NOMO-1 treated with dmso at 0.1 percent for 144 hours (cell line): ENCODE results near the gene MAGEB3.

Source experiments
- DNase-seq: peaks from one replicate; lab custom pipeline; 2025; ENCODE audit not compliant: unreplicated experiment; lab: John Stamatoyannopoulos, UW

The MAGEB3 gene

GRCh38 chrX:30278365-30278764, 47.9 kb downstream of the MAGEB3 start:
- DNase-seq: no peak

DNA sequence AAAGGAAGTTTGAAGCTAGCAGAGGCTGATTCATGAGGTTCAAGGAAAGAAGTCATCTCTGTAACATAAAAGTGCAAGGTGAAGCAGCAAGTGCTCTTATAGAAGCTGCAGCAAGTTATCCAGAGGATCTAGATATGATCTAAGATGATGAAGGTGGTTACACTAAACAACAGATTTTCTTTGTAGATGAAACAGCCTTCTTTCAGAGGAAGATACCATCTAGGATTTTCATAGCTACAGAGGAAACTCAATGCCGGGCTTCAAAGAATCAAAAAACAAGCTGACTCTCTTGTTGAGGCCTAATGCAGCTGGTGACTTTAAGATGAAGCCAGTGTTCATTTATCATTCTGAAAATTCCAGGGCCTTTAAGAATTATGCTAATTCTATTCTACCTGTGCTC, 50.0 kb downstream of the MAGEB3 start:
- no peak for DNase-seq

DNA sequence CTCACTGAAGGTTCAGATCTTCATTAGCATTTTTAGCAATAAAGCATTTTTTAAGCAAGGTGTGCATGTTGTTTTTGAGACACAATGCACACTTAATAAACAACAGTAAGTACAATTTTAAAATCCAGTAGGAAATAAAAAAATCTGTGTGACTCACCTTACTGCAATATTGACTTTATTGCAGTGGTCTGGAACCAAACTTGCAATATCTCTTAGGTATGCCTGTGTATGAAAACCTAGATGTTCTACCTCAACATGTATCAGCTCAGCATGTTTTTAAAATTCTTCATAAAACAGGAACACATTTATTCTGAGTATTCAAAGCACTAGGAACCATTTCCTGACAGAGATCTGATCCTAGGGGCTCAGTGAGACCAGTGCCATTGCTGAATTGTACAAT, 52.1 kb downstream of the MAGEB3 start:
- no peak for DNase-seq

GRCh38 chrX:30283456-30284200, 53.2 kb downstream of the MAGEB3 start:
- peak; percentile 5 for DNase-seq
